Peyer's patch (tissue), 4 donors: ENCODE data around the gene MEF2D. TPM values are rescaled to one million over a fixed set of nuclear protein-coding genes. Genes with fewer than 3 reads are reported as not detected.

Experiments used
- DNase-seq, 3 donors: peaks; one replicate each; pipeline ENCODE4 v3.0.0-alpha.2; 2017 to 2019
- H3K27ac ChIP-seq, 4 donors: fragments of 200-600 bp; sonication (generic); one replicate each; pipeline ENCODE4 v1.5.1; 2016 to 2019
- H3K27me3 ChIP-seq, 2 donors: fragments of 200-600 bp; sonication (generic); one replicate each; pipeline ENCODE4 v1.5.1; 2019
- H3K36me3 ChIP-seq, 3 donors: fragments of 200-600 bp; sonication (generic); one replicate each; pipeline ENCODE4 v1.5.1; 2016 to 2019
- H3K4me1 ChIP-seq, 4 donors: fragments of 200-600 bp; sonication (generic); one replicate each; pipeline ENCODE4 v1.5.1; 2016 to 2019
- H3K4me3 ChIP-seq, 4 donors: fragments of 200-600 bp; sonication (generic); 1 replicate in 3 of 4; 2 replicates in 1 of 4; pipeline ENCODE4 v1.5.1; 2016 to 2019; ENCODE audit warnings: mild to moderate bottlenecking in 1 of 4
- H3K9me3 ChIP-seq, 4 donors: fragments of 200-600 bp; sonication (generic); one replicate each; pipeline ENCODE4 v1.5.1; 2016 to 2019; ENCODE audit warnings: mild to moderate bottlenecking in 1 of 4
- CTCF ChIP-seq, 6 experiments: fragments of 450-650 bp in 4 of 6; fragments of 200-600 bp in 2 of 6; sonication (generic) in 1 of 6; IDR thresholded peaks; one replicate each; pipeline ENCODE4 v1.5.1; 2017 to 2019; ENCODE audit warnings: antibody characterized with exemption in 6 of 6, mild to moderate bottlenecking in 3 of 6, moderate library complexity in 1 of 6
- POLR2A ChIP-seq, 2 donors: fragments of 450-650 bp; IDR thresholded peaks; one replicate each; pipeline ENCODE4 v1.5.1; 2017; ENCODE audit warnings: antibody characterized with exemption in 2 of 2, mild to moderate bottlenecking in 2 of 2, moderate library complexity in 2 of 2
- total RNA-seq, 4 donors: library from RNA; depleted of rRNA; stranded (reverse); fragments of >200 nt; gene quantifications; one replicate each; pipeline ENCODE4 v1.1.0, GENCODE V29; 2016

Gene MEF2D
- total RNA-seq, 4 donors from 2014 or later, result 46.8 to 97.4 (median 64.1) TPM

DNA sequence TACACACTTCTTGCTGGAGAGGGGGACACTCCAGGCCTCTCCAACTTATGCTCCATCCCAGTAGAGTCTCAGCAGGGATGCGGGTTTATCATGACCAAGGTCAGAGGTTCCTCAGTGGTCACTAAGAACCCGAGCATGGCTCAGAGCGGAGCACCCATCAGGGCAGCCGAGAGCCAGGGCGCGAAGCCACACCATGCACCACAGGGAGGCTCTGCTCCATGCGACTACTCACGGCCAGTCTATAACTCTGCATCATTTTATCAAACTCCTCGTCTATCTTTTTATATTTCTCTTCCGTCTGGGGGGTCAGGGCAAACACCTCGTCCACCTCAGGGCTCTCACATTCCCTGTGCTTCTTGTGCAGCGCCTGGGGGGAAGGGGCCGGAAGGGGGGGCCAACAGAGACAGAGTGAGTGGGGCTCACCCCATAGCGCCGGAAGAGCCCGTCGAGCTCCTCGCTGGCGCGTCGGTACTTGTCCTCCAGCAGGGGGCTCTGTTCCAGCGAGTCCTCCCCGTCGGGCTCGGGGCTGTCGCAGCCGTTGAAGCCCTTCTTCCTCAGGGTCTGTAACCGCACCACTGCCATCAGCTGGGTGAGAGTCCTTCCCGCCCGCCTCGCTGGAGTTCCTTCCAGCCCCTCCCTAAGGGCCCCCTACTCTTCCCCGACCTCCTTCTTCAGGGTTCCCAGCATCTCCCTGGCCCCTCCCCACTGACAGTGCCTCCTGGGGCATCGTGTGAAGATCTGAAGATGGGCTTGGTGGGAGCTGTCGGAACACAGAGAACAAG, 20.0 kb downstream of the MEF2D start:
- Histone ChIP-seq H3K4me1 (peaks cover 0 to 46% (median 5%) of the 10 kb centered on the region in 4 donors), H3K9me3 (no peaks in the 10 kb centered on the region), H3K27me3 (no peaks in the 10 kb centered on the region), H3K27ac (peak overlapping the region in 2 of 4 donors; percentile 59 to 64), H3K36me3 (peaks cover 0 to 85% (median 4%) of the 10 kb centered on the region in 3 donors), H3K4me3 (no peak overlapping the region)
- peak; percentile 49 to 79 (median 62) for TF ChIP-seq CTCF (IDR thresholded peaks at IDR 0.05)
- no peak for TF ChIP-seq POLR2A (IDR thresholded peaks at IDR 0.05)
- peak in 2 of 3 donors; percentile 73 to 86 for DNase-seq

GRCh38 chr1:156480016-156480370, 20.6 kb downstream of the MEF2D start:
- H3K27me3 ChIP-seq, result no peaks in the 10 kb centered on the region
- peaks cover 0 to 44% (median 5%) of the 10 kb centered on the region in 4 donors for H3K4me1 ChIP-seq
- no peaks in the 10 kb centered on the region for H3K9me3 ChIP-seq
- peak overlapping the region in 1 of 4 donors; percentile 59 for H3K27ac ChIP-seq
- H3K36me3 ChIP-seq, result peaks cover 0 to 91% (median 4%) of the 10 kb centered on the region in 3 donors
- DNase-seq, result no peak
- TF ChIP-seq CTCF (IDR thresholded peaks at IDR 0.05), result peak in 1 of 6 experiments; percentile 20
- TF ChIP-seq POLR2A (IDR thresholded peaks at IDR 0.05), result no peak
- no peak overlapping the region for H3K4me3 ChIP-seq

GRCh38 chr1:156479093-156480015, 21.2 kb downstream of the MEF2D start:
- Histone ChIP-seq H3K27ac (peak overlapping the region in 1 of 4 donors; percentile 59), H3K36me3 (peaks cover 0 to 97% (median 4%) of the 10 kb centered on the region in 3 donors)

GRCh38 chr1:156478250-156478627, 22.3 kb downstream of the MEF2D start:
- no peaks in the 10 kb centered on the region for H3K27me3 ChIP-seq
- no peak for TF ChIP-seq CTCF (IDR thresholded peaks at IDR 0.05)
- no peak for TF ChIP-seq POLR2A (IDR thresholded peaks at IDR 0.05)
- peaks cover 0 to 32% (median 5%) of the 10 kb centered on the region in 4 donors for H3K4me1 ChIP-seq
- no peak for DNase-seq
- H3K36me3 ChIP-seq, result peaks cover 0 to 100% (median 4%) of the 10 kb centered on the region in 3 donors
- H3K4me3 ChIP-seq, result no peak overlapping the region
- no peaks in the 10 kb centered on the region for H3K9me3 ChIP-seq
- peak overlapping the region in 2 of 4 donors; percentile 74 to 81 for H3K27ac ChIP-seq

More at GRCh38 chr1:156479093-156480015, 21.2 kb downstream of the MEF2D start:
- no peaks in the 10 kb centered on the region for H3K9me3 ChIP-seq
- DNase-seq, result no peak
- peaks cover 0 to 38% (median 5%) of the 10 kb centered on the region in 4 donors for H3K4me1 ChIP-seq
- no peaks in the 10 kb centered on the region for H3K27me3 ChIP-seq
- no peak overlapping the region for H3K4me3 ChIP-seq
- no peak for TF ChIP-seq POLR2A (IDR thresholded peaks at IDR 0.05)
- TF ChIP-seq CTCF (IDR thresholded peaks at IDR 0.05), result no peak

DNA sequence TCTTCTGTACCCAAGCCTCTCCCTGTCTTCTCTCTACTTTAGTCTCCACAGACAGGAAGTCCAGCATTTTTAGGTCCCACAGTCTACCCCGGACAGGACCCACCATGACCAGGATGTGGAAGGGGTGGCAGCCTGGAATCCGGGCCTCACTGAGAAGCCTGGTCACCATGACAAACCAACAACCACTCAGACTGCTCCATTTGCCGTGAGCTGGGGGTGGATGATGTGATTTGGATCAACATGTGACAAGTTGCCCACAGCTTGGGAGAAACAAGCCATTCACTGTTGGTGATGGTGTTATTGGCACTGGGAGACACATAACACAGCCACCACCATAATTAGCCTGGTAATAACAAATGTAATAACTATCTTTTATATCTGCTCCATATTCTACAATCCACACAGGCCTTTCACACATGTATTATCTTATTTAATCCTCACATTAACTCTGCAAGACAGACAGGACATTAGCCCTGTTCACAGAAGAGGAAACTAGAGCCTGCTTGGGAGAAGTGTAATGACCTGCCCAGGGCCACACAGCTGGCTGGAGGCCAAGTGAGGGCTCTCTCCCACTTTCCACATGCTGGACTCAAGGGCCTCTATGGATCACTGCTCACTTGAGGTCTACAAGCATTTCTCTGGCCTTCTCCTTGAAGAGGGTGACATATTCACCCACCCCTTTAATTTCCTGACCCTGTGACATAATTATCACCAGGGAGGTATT, 22.9 kb downstream of the MEF2D start:
- no peak for DNase-seq

More for the DNA sequence above, 22.9 kb downstream of the MEF2D start:
- H3K27ac ChIP-seq, result peak overlapping the region in 3 of 4 donors; percentile 37 to 81 (median 74)
- H3K4me1 ChIP-seq, result peaks cover 0 to 32% (median 5%) of the 10 kb centered on the region in 4 donors
- H3K9me3 ChIP-seq, result no peaks in the 10 kb centered on the region
- H3K27me3 ChIP-seq, result no peaks in the 10 kb centered on the region
- no peak overlapping the region for H3K4me3 ChIP-seq
- peaks cover 0 to 100% (median 4%) of the 10 kb centered on the region in 3 donors for H3K36me3 ChIP-seq
- TF ChIP-seq POLR2A (IDR thresholded peaks at IDR 0.05), result no peak
- TF ChIP-seq CTCF (IDR thresholded peaks at IDR 0.05), result no peak
